ENCODE measurements around the gene RSAD2. TPM values are rescaled to one million over a fixed set of nuclear protein-coding genes. Genes with fewer than 3 reads are reported as not detected.

RSAD2 gene
- total and polyA plus RNA-seq, 2 donors (not counting 3 experiments of a cell fraction or from before 2014, with no cell fraction given) = 0.03 to 0.18 TPM

- TF ChIP-seq MAX (IDR thresholded peaks at IDR 0.05; ENCODE audit: insufficient read depth, insufficient read length) = no peak
- no peak for TF ChIP-seq MYC (IDR thresholded peaks at IDR 0.05; ENCODE audit: low read depth, low read length)
- TF ChIP-seq POLR2A (IDR thresholded peaks at IDR 0.05; ENCODE audit: low read depth, low read length) = no peak
- no peak for TF ChIP-seq EZH2 (IDR thresholded peaks at IDR 0.05; ENCODE audit: borderline replicate concordance, low read depth, low read length, severe bottlenecking)
- no peak for TF ChIP-seq POLR2AphosphoS5 (IDR thresholded peaks at IDR 0.05; ENCODE audit: insufficient read depth, low read depth, low read length)
- TF ChIP-seq JUN (IDR thresholded peaks at IDR 0.05; ENCODE audit: borderline replicate concordance, insufficient read depth, insufficient read length, low read depth) = no peak
- no peak for TF ChIP-seq GATA2 (IDR thresholded peaks at IDR 0.05; ENCODE audit: insufficient read depth, insufficient read length, low read depth, low read length)
- TF ChIP-seq FOS (IDR thresholded peaks at IDR 0.05; ENCODE audit: borderline replicate concordance, insufficient read depth, low read length) = no peak
- no peak for TF ChIP-seq CTCF (IDR thresholded peaks at IDR 0.05; ENCODE audit: extremely low read depth in 1 of 2, insufficient read depth in 1 of 2, low read depth in 1 of 2, low read length in 2 of 2)
- H3K4me2 ChIP-seq (ENCODE audit: insufficient read depth, low read length) = no peak overlapping the region
- intact Hi-C loops (cut with micrococcal nuclease) = no loop called here
- H3K4me3 ChIP-seq (replicated peaks in 1 of 3; ENCODE audit: insufficient read depth in 1 of 3, low read depth in 1 of 3, low read length in 3 of 3) = no peak overlapping the region
- BruUV-seq (replicated peaks) = no TSS peak
- H3K79me2 ChIP-seq (ENCODE audit: control insufficient read depth, insufficient read depth, low read length) = no peaks in the 10 kb centered on the region
- dilution Hi-C loops (cut with MboI; ENCODE audit: extremely low pct_ligation_motif_present, low sequenced_read_pairs) = no loop called here
- no peak for FAIRE-seq
- no peaks in the 10 kb centered on the region for H3K36me3 ChIP-seq (ENCODE audit: control insufficient read depth in 2 of 2, extremely low read depth in 1 of 2, insufficient read depth in 2 of 2, low read length in 2 of 2)
- H3K4me1 ChIP-seq (ENCODE audit: control insufficient read depth, extremely low read depth, insufficient read depth, low read length) = peaks cover under 1% of the 10 kb centered on the region
- H3K9ac ChIP-seq (replicated peaks; ENCODE audit: extremely low read depth, insufficient read depth, low read length) = no peak overlapping the region
- H2AFZ ChIP-seq (ENCODE audit: low read depth, low read length) = no peak overlapping the region
- CTCF ChIA-PET = no interaction called here
- POLR2A ChIA-PET = no interaction called here
- no peaks in the 10 kb centered on the region for H3K9me1 ChIP-seq (replicated peaks; ENCODE audit: control insufficient read depth, extremely low read depth, insufficient read depth, low read length)
- DNase-seq (ENCODE audit: low read depth, low spot score) = no peak
- H4K20me1 ChIP-seq (replicated peaks; ENCODE audit: control insufficient read depth, extremely low read depth, insufficient read depth, low read length) = no peaks in the 10 kb centered on the region
- H3K9me3 ChIP-seq (replicated peaks; ENCODE audit: control insufficient read depth, insufficient read depth, low read length) = no peaks in the 10 kb centered on the region
- H3K27ac ChIP-seq (ENCODE audit: insufficient read depth, low read depth, low read length) = no peak overlapping the region
- H3K27me3 ChIP-seq (ENCODE audit: control insufficient read depth in 2 of 2, insufficient read depth in 2 of 2, low read length in 2 of 2) = no peaks in the 10 kb centered on the region
These were observed 63.9 kb downstream of the RSAD2 start for GRCh38 chr2:6941299-6942046.
